HG03060 (cell line): ENCODE measurements around the gene RAB17.

ENCODE experiments used
- ATAC-seq: cut with Tn5 transposase; IDR thresholded peaks from one replicate; pipeline ENCODE4 v1.9.1; 2021; ENCODE audit warnings: low read depth, moderate number of reproducible peaks; ENCODE audit not compliant: unreplicated experiment

RAB17 gene

DNA sequence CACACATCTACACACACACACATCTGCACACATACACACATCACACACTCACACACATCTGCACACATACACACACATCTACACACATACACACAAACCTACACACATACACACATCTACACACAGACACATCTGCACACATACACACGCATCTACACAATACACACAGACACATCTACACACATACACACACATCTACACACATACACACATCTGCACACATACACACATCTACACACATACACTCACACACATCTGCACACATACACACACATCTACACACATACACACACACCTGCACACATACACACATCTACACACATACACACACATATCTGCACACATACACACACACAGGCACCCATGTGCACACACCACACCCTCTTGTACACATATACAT, 24.6 kb downstream of the RAB17 start:
- no peak for ATAC-seq

DNA sequence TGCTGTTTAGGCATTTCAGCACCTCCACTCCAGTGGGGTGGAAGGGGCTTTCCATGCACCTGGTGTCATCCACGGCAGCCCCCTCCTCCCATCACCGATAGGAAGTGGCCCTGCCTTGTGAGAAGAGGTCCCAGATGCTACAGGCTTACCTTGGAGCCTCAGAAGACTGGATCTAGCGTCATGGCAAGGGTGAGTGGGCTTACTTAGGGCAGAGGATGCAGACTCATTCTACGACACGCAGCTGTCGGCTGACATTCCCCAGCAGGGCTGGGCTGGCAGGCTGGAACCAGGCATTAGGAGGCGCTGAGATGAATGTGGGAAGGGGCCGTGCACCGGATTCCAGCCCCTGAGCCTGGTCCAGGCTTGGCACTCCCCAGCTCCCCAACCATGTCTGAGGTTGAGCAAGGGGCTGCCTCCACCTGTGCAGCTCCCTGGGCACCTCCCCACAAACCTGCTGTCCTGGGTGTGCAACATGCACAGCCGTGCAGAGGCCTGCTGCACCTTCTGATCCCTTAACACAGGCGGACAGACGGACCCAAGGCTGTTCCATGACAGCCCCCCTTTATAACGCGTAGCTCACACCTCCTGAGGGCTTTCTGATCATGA, 25.9 kb downstream of the RAB17 start:
- no peak for ATAC-seq

DNA sequence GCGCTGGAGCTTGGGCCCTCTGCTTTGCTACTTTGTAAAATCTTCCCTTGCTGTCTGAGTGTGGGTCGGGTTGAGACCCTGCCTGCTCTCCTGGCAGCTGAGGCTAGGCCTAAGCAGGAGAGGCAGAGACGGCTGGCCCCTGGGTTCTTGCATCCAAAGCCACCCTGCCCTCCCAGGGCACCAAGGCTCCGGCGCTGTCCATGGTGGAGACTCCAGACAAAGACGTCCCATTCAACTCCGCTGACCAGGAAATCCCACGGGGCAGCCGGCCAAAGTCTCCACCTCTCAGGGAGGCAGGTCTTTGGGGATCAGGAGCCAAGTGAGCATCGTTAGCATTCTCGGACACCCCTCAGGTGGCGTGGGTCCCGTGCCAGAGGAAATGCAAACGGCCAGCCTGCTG, 26.7 kb downstream of the RAB17 start:
- no peak for ATAC-seq

DNA sequence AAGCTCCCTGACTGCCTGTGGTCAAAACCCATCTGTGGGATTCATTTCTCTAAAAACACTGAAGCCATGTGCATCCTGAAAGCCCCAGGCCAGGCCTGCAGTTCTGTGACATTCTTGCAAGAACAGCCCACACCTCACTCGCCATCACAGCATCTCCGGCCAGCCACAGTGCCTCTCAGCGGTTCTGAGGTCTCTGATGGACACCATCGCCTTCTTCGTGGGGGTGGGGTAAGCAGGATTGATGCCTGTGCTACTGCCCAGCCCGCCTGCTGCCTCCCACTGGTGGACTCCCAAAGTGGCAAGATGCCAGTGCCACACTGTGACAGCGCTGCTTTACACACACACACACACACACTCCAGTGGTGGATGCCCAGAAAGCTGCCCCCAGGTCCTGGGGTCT, 29.3 kb downstream of the RAB17 start:
- ATAC-seq = no peak

DNA sequence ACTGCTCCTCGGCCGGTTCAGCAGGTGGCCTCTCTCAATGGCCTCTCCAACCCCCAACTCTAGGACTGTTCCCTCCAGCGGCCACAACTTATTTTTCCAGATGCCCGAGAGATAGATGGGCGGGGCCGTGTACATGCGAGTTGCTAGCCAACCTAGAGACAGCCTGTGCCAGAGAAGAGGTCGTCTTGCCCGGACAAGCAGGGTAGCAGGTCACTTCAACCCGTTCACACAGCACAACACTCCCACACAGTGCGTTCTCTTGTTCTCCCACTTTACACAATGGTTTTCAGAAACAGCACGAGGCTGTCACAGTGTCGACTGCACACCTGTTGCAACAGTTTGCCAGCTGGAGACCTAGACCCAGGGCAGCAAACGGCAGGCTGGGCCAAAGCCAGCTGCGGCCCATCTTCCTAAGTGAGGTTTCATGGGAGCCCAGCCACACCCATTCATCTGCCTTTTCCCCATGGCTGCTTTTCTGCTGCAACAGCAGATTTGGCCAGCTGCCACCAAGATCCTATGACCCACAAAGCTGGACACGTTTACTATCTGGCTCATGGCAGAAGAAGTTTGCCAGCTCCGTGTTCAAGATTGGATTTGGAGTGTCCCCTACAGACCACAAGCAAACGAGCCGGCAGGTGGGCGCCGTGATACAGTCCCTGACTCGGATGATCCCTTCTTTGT, 31.4 kb downstream of the RAB17 start:
- ATAC-seq = no peak

DNA sequence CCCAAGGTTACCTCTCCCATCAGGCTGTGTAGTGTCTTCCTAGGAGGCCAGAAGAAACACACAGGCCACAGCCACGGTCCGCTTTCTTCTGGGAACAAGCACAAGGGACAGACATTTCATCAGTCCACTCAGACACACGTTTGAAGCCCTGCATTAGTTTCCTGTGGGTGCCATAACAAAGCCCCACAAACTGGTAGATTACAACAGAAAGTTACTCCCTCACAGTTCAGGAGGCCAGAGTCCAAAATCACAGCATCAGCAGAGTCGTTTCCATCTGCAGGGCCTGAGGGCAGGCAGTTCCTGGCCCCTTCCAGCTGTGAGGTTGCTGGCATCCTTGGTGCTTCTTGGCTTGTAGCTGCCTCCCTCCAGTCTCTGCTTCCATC, 32.9 kb downstream of the RAB17 start:
- ATAC-seq = no peak

DNA sequence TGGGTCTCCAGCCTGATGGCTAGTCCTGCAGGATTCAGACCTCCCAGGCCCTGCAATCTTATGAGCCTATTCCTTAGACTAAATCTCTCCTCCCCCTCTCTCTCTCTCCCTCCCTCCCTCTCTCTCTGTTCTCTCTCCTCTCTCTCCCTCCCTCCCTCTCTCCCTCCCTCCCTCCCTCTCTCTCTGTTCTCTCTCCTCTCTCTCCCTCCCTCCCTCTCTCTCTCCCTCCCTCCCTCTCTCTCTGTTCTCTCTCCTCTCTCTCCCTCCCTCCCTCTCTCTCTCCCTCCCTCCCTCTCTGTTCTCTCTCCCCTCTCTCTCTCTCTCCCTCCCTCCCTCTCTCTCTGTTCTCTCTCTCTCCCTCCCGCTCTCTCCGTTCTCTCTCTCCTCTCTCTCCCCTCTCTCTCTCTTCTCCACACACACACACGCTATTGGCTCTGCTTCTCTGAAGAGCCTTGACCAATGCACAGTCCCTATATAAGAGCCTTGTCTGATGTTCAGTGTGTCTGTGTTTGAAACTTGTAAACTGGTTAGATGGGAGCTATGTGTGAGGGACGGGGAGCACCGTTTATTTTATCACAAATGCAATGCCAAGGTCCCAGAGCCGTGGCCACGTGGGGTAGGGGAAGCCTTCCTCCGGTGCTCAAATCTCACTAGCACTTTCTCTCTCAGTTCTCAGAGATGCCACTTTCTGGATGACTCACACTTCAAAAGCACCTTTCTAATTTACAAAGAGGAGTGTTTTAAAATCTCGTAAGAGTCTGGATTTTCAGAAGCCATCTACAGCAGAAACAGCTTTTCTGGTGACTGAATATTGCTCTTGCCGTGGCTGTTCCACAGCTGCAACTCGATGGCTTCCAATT, 33.5 kb downstream of the RAB17 start:
- peak; percentile 98 for ATAC-seq

DNA sequence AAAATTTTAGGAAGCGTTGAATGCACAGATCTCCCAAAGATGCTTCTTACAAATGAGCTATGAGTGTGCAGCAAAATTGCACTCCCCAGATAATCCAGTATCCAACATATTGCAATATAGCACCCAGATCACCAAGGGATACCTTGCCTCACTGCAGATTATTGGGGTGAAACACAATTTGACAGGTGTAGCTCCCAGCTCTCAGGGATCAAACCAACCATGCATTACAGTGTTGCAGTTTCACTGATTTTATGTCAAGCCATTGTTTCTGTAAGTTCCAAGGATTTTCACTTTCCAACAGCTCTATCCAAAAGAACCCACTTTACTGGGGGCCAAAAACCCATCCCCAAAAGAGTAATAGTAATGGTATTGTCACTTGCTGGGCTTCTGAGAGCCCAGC, 35.0 kb downstream of the RAB17 start:
- no peak for ATAC-seq

DNA sequence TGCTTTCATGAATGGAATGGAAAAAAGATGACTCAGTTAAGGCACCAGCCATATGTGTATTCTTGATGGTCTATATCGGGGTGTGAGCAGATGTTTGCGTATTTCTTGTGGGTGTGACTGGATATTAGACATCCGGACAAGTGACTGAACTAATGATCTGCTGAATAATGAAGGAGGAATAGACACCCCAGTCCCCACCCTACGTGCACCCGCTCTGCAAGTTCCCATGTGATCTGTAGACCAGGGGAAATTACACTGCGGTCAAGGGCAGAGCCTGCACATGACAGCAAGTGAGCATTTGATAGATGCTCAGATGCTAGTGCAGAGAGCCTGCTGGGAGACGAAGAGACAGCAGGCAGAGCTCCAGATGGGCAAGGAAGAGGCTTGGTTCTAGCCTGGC, 36.6 kb downstream of the RAB17 start:
- no peak for ATAC-seq

DNA sequence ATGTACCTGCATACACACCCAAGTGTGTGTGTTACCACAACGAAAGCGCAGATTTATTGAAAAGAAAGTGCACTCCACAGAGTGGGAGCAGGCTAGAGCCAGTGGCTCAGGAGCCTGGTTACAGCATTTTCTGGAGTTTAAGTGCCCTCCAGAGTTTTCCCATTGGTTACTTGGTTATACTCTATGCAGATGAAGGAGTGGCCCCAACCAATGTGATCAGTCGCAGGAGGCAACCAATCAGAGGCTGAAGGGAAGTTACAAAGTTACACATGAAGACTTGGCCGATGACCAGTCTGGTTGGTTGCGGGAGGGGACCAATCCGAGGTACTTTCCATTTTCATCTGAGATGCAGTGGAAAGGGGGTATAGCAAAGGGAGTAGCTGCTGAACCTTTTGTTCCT, 37.6 kb downstream of the RAB17 start:
- no peak for ATAC-seq

DNA sequence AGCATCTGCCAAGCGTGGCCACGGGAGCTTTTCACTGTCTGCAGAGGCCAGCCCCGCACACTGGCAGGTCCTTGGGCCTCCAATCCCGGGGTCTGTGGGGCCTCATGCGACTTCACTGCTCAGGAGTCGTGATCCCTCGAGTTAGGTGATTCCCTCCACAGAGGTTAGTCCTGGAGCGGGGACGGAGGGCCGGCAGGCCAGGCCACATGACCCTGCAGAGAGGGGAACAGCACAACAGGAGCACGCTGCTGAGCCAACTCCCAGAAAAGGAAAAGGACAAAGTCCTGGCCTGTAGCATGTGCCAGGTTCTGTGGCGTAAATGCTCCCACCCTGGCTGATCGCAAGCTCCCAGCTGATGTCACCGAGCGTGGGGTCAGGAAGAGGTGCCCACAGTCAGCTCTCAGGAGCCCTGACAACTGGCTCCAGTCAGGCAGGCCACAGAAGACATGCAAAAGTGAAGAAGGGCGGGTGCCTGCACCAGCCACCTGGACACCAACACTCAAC, 39.4 kb downstream of the RAB17 start:
- no peak for ATAC-seq

DNA sequence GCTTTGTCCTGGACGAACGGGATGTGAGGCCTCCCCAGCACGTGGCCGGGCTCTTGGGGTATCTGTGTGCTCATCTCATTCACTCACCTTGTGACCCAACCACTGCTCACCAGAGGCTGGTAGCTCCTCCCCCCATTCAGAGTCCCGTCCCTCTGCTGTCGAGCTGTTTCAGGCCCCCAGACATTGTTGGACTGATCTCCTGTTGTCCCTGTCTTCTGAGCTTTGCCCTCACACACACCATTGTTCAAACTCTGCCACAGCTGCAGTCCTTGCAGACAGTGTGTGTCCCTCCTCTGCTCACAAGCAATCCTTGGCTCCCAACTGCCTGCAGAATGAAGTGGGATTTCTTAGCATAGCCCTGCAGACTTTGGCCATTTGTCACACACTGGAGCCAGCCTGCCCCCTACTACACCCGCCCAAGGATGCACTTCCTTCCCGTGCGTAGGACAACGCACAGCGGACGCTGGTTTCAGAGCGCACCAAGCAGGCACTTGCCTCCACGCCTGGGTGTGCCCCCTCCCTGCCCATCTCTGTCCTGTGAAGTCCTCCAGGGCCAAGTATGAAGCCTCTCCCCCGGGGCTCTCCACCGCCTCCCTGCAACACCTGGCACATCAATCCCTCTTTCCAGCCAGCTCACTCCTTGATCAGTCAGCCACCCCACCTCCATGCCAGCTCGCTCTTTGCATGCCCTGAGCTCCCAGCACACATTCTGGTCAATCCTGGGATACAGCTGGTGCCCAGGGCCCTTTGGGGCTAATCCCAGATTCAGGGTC, 40.7 kb downstream of the RAB17 start:
- no peak for ATAC-seq

DNA sequence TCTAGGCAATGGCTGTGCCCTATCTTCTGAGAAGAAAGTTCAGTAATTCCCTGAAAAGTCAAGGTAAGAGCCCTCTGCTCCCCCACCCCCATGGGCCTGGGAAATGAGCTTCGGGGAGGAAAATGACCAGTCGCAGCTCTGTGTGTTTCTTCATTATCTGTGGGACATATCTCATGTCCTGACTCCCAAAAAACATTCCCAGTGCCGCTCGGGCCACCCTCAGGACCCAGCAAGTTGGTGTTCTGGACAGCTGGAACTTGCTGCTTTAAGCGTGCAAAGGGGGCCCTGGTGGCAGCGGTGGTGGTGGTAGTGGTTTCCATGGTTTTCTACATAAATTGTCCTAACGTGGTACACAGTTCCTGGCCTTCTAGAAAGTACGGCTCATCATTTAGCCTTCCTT, 41.3 kb downstream of the RAB17 start:
- ATAC-seq = no peak

DNA sequence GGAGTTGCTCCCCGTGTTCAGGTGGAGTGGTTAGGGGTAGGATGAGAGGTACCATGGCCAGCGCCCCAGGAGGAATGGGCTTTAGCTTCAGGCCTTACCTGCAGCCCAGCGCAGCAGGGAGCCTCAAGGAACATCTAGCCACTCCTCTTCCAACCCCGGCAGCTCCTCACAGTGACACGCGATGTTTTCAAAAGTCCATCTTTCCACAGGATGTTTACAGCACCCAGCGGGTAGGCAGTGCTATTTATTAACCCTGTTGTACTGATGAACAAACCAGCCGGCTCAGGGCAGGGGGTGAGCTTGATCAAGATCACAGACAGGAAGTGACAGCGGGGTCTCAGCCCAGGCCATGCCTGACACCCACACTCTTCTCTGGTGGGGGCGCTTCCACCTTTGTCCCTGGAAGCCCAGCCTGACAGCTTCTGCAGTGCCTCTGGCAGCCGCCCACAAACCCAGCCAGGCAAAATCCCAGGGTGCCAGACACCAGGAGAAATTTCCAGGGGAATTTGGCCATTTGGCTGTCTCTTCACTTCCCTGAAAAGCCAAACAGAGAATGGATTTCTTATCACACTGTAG, 42.6 kb downstream of the RAB17 start:
- no peak for ATAC-seq

DNA sequence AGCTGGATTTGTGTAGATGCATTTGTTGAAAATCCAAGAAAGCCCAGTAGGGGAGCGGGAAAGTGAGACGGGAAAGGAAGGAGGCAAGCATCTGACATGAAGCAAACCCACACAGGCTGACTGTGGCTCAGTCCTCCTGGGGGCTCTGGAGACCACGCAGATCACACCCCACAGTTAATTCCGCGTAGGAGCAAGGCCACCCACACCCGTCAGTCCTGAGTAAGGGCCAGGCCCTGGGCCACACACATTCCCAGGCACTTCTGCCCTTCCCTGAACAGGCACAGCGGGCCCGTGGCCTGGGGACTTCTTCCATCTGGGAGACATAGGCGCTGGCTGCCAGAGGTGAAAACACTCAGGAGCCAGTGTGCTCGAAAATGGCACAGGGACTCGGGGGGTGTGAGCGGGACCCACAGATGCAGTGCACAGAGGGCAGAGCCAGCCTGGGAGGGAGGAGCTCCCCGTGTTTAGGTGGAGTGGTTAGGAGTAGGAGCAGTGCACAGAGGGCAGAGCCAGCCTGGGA, 43.6 kb downstream of the RAB17 start:
- no peak for ATAC-seq

DNA sequence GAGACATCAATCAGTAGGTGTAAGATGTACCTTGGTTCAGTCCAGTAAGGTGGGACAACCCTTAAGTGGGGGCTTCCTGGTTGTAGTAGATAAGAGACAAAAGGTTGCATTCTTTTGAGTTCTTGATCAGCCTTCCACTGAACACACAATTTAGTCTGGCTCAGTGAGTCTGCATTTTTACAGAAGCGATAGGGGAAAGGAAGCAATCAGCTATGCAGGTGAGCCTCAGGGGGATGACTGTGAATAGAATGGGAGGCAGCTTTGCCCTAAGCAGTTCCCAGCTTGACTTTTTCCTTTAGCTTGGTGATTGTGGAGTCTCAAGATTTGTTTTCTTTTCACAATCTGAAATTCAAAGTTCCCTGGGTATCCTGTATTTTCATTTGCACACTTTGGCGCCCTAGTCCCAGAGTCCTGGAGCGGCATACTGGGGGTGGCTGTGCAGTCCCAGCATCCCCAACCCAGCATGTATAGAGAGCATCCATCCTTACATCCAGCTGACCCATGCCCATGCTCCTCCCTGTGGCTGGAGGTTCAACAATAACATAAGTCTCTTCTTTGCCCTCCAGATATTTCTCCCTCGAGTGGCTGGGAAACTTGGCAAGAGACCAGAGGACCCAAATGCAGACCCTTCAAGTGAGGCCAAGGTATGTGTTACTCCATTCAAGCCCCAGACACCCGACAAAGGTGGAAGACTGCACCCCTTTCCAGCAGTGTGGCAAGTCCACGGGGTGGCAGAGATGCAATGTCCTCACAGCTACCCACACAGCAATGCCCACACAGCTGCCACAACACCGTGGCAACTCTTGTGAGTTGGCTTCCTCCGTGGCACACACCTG, 44.3 kb downstream of the RAB17 start:
- ATAC-seq = no peak

DNA sequence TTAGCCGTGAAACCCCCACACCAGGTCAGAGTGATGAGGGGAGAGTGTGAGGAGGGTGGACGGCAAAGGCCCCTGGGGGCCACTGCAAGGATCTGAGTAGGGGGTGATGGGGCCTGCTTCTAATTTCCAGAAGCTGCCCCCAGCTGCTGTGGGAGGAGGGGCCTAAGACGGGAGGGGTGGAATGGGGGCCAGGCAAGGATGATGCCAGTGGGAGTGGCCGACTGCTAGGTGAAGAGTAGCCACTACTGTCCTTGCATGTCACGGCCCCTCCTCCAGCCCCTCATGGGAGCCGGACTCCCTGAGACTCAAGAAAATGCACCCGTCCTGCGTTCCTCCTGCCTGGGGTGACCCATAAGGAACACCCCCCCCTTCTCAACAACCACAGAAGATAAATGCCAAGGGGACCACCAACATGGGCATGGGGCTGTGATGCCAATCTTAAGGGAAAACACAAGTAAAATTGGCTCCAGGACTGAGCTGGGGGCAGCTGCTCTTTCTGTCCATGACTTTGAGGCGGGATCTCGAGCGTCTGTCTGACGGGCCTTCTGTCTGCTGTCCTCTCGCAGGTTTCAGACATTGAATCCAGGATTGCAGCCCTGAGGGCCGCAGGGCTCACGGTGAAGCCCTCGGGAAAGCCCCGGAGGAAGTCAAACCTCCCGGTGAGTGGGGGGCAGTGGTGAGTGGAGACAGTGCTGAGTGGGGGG, 48.4 kb downstream of the RAB17 start:
- ATAC-seq = no peak

DNA sequence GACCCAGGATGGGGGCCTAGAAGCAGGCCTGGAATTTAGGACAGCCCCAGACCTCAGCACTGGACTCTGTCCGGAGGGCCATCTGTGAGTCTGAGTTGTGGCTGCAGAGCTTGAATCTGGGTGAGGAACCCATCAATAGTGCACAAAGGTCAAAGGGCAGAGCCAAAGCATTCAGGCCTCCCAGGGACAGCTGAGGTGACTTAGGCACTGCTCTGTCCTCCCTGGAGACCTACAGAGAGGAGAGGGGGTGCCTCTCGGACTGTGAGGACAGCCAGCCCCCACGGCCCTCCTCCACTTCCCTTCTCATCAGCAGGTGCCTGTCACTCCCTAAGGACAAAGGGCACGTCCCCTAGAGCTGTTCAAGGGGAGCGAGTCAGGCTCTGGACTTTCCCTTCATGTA, 49.3 kb downstream of the RAB17 start:
- ATAC-seq = no peak

DNA sequence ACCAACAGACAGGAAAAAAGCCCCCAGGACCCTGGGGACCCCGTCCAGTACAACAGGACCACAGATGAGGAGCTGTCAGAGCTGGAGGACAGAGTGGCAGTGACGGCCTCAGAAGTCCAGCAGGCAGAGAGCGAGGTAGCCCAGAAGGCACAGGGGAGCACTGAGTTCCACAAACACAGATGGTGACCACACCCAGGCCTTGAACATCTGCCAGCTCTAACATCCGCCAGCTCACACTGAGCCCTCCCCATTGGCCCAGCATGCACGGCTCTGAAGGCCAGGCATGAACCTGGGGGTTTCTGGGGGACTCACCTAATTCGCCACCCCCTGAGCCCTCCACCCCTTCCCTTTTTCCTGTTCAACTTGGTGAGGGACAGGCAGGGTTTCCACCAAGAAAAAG, 49.7 kb downstream of the RAB17 start:
- no peak for ATAC-seq
